ENCODE data around the gene LTBP1.

LTBP1 gene

DNA sequence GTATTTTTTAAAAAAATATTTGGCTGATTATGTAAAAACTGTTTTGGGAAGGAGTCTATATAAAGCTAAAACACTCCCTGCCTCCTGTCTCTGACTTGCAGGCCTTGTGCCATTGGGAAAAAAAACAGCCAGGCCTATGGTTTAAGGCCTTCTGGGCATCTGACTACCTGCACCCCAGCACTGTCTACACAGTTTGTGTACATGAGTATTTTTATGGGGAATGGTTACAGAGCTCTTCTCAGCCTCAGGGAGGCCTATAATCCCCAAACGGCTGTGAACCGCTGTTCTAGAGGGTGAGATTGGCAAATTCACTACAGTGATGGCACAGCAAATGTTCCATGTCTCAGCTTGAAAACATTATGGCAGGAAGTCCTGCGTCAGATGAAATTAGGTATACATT lies 96.1 kb downstream of the LTBP1 start:
- H3K4me1 ChIP-seq (ENCODE audit: control insufficient read depth in 1 of 2, insufficient read depth in 2 of 2, low read length in 2 of 2) = peaks cover 0 to 12% of the 10 kb centered on the region in 2 experiments
- H3K4me3 ChIP-seq (ENCODE audit: low read depth, low read length) = no peak overlapping the region
- H2BK12ac ChIP-seq (ENCODE audit: low read length) = no peak overlapping the region
- H3K36me3 ChIP-seq (ENCODE audit: control insufficient read depth in 1 of 2, insufficient read depth in 2 of 2, low read length in 2 of 2) = no peaks in the 10 kb centered on the region
- H3K23ac ChIP-seq (ENCODE audit: low read length) = no peak overlapping the region
- no peak for DNase-seq
- H4K91ac ChIP-seq (ENCODE audit: low read depth, low read length) = no peak overlapping the region
- H4K8ac ChIP-seq (ENCODE audit: low read depth, low read length) = no peak overlapping the region
- no peak overlapping the region for H3K27ac ChIP-seq (ENCODE audit: low read depth, low read length)
- H3K4me2 ChIP-seq (ENCODE audit: low read length) = no peak overlapping the region
- H3K79me2 ChIP-seq (ENCODE audit: control insufficient read depth, insufficient read depth, low read length, poor library complexity) = no peaks in the 10 kb centered on the region
- H3K14ac ChIP-seq (ENCODE audit: low read length) = no peak overlapping the region
- H3K4ac ChIP-seq (ENCODE audit: low read depth, low read length) = no peak overlapping the region
- no peaks in the 10 kb centered on the region for H3K9me3 ChIP-seq (ENCODE audit: insufficient read depth, low read depth, low read length)
- no peak overlapping the region for H2AK5ac ChIP-seq (ENCODE audit: low read length)
- no peak overlapping the region for H3K9ac ChIP-seq (ENCODE audit: low read length)
- H2BK5ac ChIP-seq (ENCODE audit: low read depth, low read length, poor library complexity) = no peak overlapping the region
- no CpG with 5 or more reads among the region's 3 CpGs for WGBS (ENCODE audit: extremely low coverage, insufficient coverage, insufficient read length)
- no peaks in the 10 kb centered on the region for H3K79me1 ChIP-seq (ENCODE audit: low read length)
- H3K27me3 ChIP-seq (ENCODE audit: insufficient read depth, low read length) = no peaks in the 10 kb centered on the region
- H4K12ac ChIP-seq (ENCODE audit: low read depth, low read length) = no peak overlapping the region
- no peak overlapping the region for H2AFZ ChIP-seq (ENCODE audit: insufficient read depth, low read length, poor library complexity)
- no peak overlapping the region for H2BK120ac ChIP-seq (ENCODE audit: insufficient read depth, low read length, poor library complexity)
- no peak overlapping the region for H3K18ac ChIP-seq (ENCODE audit: low read length)

DNA sequence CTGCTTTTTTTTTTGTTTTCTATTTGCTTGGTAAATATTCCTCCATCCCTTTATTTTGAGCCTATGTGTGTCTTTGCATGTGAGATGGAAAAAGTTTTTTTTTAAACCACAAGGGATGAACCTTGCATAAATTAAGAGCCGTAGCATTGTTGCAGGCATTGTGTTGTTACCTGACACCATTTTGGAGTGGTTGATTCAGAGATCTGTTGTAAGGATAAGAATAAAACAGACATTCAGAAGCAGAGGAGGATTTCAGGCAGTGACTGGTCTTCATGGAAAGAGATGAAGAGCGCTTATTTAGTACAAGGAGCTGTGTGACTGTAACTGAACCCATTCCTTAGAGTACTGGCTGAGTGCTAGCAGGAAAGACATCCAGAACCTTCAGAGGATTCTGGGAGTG lies 101.2 kb downstream of the LTBP1 start:
- Histone ChIP-seq H3K14ac (ENCODE audit: low read length) (no peak overlapping the region), H3K23ac (ENCODE audit: low read length) (no peak overlapping the region), H3K18ac (ENCODE audit: low read length) (no peak overlapping the region), H3K27ac (ENCODE audit: low read depth, low read length) (no peak overlapping the region), H2BK5ac (ENCODE audit: low read depth, low read length, poor library complexity) (no peak overlapping the region), H2AFZ (ENCODE audit: insufficient read depth, low read length, poor library complexity) (no peak overlapping the region), H3K9me3 (ENCODE audit: insufficient read depth, low read depth, low read length) (no peaks in the 10 kb centered on the region), H3K4me1 (ENCODE audit: control insufficient read depth in 1 of 2, insufficient read depth in 2 of 2, low read length in 2 of 2) (no peaks in the 10 kb centered on the region), H2BK120ac (ENCODE audit: insufficient read depth, low read length, poor library complexity) (no peak overlapping the region), H2AK5ac (ENCODE audit: low read length) (no peak overlapping the region), H2BK12ac (ENCODE audit: low read length) (no peak overlapping the region), H4K12ac (ENCODE audit: low read depth, low read length) (no peak overlapping the region), H3K27me3 (ENCODE audit: insufficient read depth, low read length) (no peaks in the 10 kb centered on the region), H3K79me1 (ENCODE audit: low read length) (no peaks in the 10 kb centered on the region), H4K8ac (ENCODE audit: low read depth, low read length) (no peak overlapping the region), H4K91ac (ENCODE audit: low read depth, low read length) (no peak overlapping the region), H3K9ac (ENCODE audit: low read length) (no peak overlapping the region), H3K4me2 (ENCODE audit: low read length) (no peak overlapping the region), H3K79me2 (ENCODE audit: control insufficient read depth, insufficient read depth, low read length, poor library complexity) (no peaks in the 10 kb centered on the region), H3K36me3 (ENCODE audit: control insufficient read depth in 1 of 2, insufficient read depth in 2 of 2, low read length in 2 of 2) (no peaks in the 10 kb centered on the region), H3K4ac (ENCODE audit: low read depth, low read length) (no peak overlapping the region), H3K4me3 (ENCODE audit: low read depth, low read length) (no peak overlapping the region)
- DNase-seq = no peak
- no CpG with 5 or more reads among the region's 2 CpGs for WGBS (ENCODE audit: extremely low coverage, insufficient coverage, insufficient read length)

DNA sequence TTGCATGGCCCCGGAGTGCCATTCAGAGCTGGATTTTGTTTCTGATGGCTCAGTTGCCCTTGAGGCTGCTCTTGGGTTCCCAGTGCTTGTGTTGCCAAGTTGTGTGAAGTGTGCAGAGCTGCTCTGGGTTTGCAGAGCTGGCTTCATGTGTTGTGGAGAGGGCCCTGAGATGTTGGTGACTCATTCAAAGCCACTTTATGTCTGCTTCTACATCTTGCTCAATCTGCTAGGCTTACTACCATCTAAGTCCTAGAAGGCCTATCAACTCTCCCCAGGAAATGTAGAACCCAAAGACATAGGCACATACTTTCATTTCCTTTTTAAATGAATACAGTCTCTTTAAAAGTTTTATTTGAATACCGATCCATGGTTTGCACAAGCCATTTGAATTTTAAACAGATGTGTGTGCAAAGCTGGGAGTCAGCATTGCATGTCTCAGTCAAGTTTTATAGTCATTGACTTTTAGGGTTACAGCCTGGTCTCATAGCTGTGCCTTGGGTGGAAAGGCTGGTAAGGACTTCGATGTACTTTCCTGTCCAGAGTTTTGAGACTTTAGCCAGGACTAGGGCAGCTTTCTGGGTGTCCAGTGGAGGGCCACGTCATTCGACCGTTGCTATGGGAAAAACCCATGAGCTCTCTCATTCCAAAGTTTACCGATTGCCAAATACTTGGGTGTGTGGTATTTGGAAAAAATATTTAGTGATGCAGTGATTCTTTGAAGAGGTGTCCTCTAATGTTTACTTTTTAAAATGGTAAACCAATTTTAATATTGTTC lies 105.0 kb downstream of the LTBP1 start:
- Histone ChIP-seq H3K27me3 (ENCODE audit: insufficient read depth, low read length) (no peaks in the 10 kb centered on the region), H3K79me2 (ENCODE audit: control insufficient read depth, insufficient read depth, low read length, poor library complexity) (no peaks in the 10 kb centered on the region), H2BK12ac (ENCODE audit: low read length) (no peak overlapping the region), H2BK120ac (ENCODE audit: insufficient read depth, low read length, poor library complexity) (no peak overlapping the region), H4K91ac (ENCODE audit: low read depth, low read length) (no peak overlapping the region), H3K18ac (ENCODE audit: low read length) (no peak overlapping the region), H3K4me3 (ENCODE audit: low read depth, low read length) (no peak overlapping the region), H3K4me1 (ENCODE audit: control insufficient read depth in 1 of 2, insufficient read depth in 2 of 2, low read length in 2 of 2) (no peaks in the 10 kb centered on the region), H3K36me3 (ENCODE audit: control insufficient read depth in 1 of 2, insufficient read depth in 2 of 2, low read length in 2 of 2) (no peaks in the 10 kb centered on the region), H2AFZ (ENCODE audit: insufficient read depth, low read length, poor library complexity) (no peak overlapping the region), H3K4me2 (ENCODE audit: low read length) (no peak overlapping the region), H2AK5ac (ENCODE audit: low read length) (no peak overlapping the region), H4K8ac (ENCODE audit: low read depth, low read length) (no peak overlapping the region), H3K79me1 (ENCODE audit: low read length) (no peaks in the 10 kb centered on the region), H3K27ac (ENCODE audit: low read depth, low read length) (no peak overlapping the region), H3K9ac (ENCODE audit: low read length) (no peak overlapping the region), H2BK5ac (ENCODE audit: low read depth, low read length, poor library complexity) (no peak overlapping the region), H3K14ac (ENCODE audit: low read length) (no peak overlapping the region), H3K23ac (ENCODE audit: low read length) (no peak overlapping the region), H3K4ac (ENCODE audit: low read depth, low read length) (no peak overlapping the region), H4K12ac (ENCODE audit: low read depth, low read length) (no peak overlapping the region), H3K9me3 (ENCODE audit: insufficient read depth, low read depth, low read length) (no peaks in the 10 kb centered on the region)
- DNase-seq = peak; percentile 81 to 97
- WGBS (ENCODE audit: extremely low coverage, insufficient coverage, insufficient read length) = no CpG with 5 or more reads among the region's 7 CpGs

DNA sequence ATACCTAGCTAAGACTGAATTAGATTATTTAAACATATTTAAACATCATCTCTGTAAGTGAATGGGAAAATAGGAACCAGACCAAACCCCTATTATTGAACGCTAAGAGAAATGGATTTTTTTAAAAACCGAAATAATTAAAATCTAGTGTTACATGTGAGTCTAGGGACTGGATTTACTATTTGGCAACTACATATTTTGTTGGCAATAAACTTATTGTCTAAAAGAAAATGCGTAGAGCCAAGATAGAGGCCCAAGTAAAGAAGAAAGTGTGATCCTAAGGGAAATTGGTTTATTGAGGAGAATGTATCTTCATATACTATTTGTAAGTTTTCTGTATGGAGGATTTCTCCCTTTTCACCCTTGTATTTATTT lies 105.6 kb downstream of the LTBP1 start:
- H2AK5ac ChIP-seq (ENCODE audit: low read length) = no peak overlapping the region
- H3K18ac ChIP-seq (ENCODE audit: low read length) = no peak overlapping the region
- H3K9ac ChIP-seq (ENCODE audit: low read length) = no peak overlapping the region
- H4K8ac ChIP-seq (ENCODE audit: low read depth, low read length) = no peak overlapping the region
- no peaks in the 10 kb centered on the region for H3K79me2 ChIP-seq (ENCODE audit: control insufficient read depth, insufficient read depth, low read length, poor library complexity)
- no CpG with 5 or more reads among the region's 3 CpGs for WGBS (ENCODE audit: extremely low coverage, insufficient coverage, insufficient read length)
- no peak overlapping the region for H3K4me3 ChIP-seq (ENCODE audit: low read depth, low read length)
- H2BK120ac ChIP-seq (ENCODE audit: insufficient read depth, low read length, poor library complexity) = no peak overlapping the region
- H4K91ac ChIP-seq (ENCODE audit: low read depth, low read length) = no peak overlapping the region
- H4K12ac ChIP-seq (ENCODE audit: low read depth, low read length) = no peak overlapping the region
- H3K4me1 ChIP-seq (ENCODE audit: control insufficient read depth in 1 of 2, insufficient read depth in 2 of 2, low read length in 2 of 2) = no peaks in the 10 kb centered on the region
- H3K4me2 ChIP-seq (ENCODE audit: low read length) = no peak overlapping the region
- no peak overlapping the region for H3K4ac ChIP-seq (ENCODE audit: low read depth, low read length)
- H3K27ac ChIP-seq (ENCODE audit: low read depth, low read length) = no peak overlapping the region
- H3K9me3 ChIP-seq (ENCODE audit: insufficient read depth, low read depth, low read length) = no peaks in the 10 kb centered on the region
- no peak for DNase-seq
- H2BK12ac ChIP-seq (ENCODE audit: low read length) = no peak overlapping the region
- no peaks in the 10 kb centered on the region for H3K36me3 ChIP-seq (ENCODE audit: control insufficient read depth in 1 of 2, insufficient read depth in 2 of 2, low read length in 2 of 2)
- H3K79me1 ChIP-seq (ENCODE audit: low read length) = no peaks in the 10 kb centered on the region
- H3K23ac ChIP-seq (ENCODE audit: low read length) = no peak overlapping the region
- H3K14ac ChIP-seq (ENCODE audit: low read length) = no peak overlapping the region
- H3K27me3 ChIP-seq (ENCODE audit: insufficient read depth, low read length) = no peaks in the 10 kb centered on the region
- H2AFZ ChIP-seq (ENCODE audit: insufficient read depth, low read length, poor library complexity) = no peak overlapping the region
- no peak overlapping the region for H2BK5ac ChIP-seq (ENCODE audit: low read depth, low read length, poor library complexity)
